ENCODE data around the gene LY86. TPM values are rescaled to one million over a fixed set of nuclear protein-coding genes. Genes with fewer than 3 reads are reported as not detected.

Gene LY86
- total RNA-seq, 1 experiment from 2014 or later, result not detected

GRCh38 chr6:6566766-6567165 is 21.8 kb upstream of the LY86 start:
- Histone ChIP-seq H3K79me2 (ENCODE audit: insufficient read depth, low read length) (no peaks in the 10 kb centered on the region), H3K56ac (ENCODE audit: insufficient read length, low read depth, low read length) (no peak overlapping the region), H2BK15ac (ENCODE audit: low read depth, low read length) (no peak overlapping the region), H4K8ac (replicated peaks; ENCODE audit: insufficient read length, low read depth, low read length) (no peak overlapping the region), H3T11ph (ENCODE audit: low read length) (no peak overlapping the region), H3K14ac (ENCODE audit: insufficient read depth, low read length) (no peak overlapping the region), H2BK20ac (ENCODE audit: low read depth, low read length, poor library complexity, severe bottlenecking) (no peak overlapping the region), H3K9ac (ENCODE audit: extremely low read depth, insufficient read length, low read length) (no peak overlapping the region), H2BK5ac (ENCODE audit: insufficient read length, low read length) (no peak overlapping the region), H4K5ac (ENCODE audit: insufficient read length, low read depth, low read length) (no peak overlapping the region), H3K18ac (ENCODE audit: insufficient read length, low read depth, low read length) (no peak overlapping the region), H3K4ac (ENCODE audit: low read depth, low read length) (no peak overlapping the region), H3K27me3 (ENCODE audit: insufficient read depth, low read length) (no peaks in the 10 kb centered on the region), H3K4me2 (ENCODE audit: insufficient read depth, insufficient read length, low read length) (no peak overlapping the region), H3K4me1 (ENCODE audit: insufficient read depth, low read length) (no peaks in the 10 kb centered on the region), H2AK5ac (ENCODE audit: insufficient read length, low read length) (no peak overlapping the region), H2AFZ (ENCODE audit: low read length) (no peak overlapping the region), H3K23ac (ENCODE audit: insufficient read length, low read depth, low read length) (no peak overlapping the region), H4K91ac (ENCODE audit: insufficient read length, low read depth, low read length) (no peak overlapping the region), H3K79me1 (ENCODE audit: insufficient read depth, low read depth, low read length, poor library complexity, severe bottlenecking) (no peaks in the 10 kb centered on the region), H3K9me3 (ENCODE audit: control insufficient read depth, low read depth, low read length) (no peaks in the 10 kb centered on the region), H2BK12ac (ENCODE audit: insufficient read length, low read depth, low read length) (no peak overlapping the region), H2BK120ac (ENCODE audit: low read depth, low read length, poor library complexity, severe bottlenecking) (no peak overlapping the region), H3K27ac (ENCODE audit: insufficient read length, low read depth, low read length) (no peak overlapping the region), H3K23me2 (ENCODE audit: insufficient read length, low read depth, low read length, poor library complexity, severe bottlenecking) (no peaks in the 10 kb centered on the region), H4K20me1 (ENCODE audit: control insufficient read depth, insufficient read depth, insufficient read length) (no peaks in the 10 kb centered on the region)
- H3K4me1 Mint-ChIP-seq, result no peaks in the 10 kb centered on the region
- H3K9me3 Mint-ChIP-seq, result peaks cover 9 to 15% of the 10 kb centered on the region in 2 experiments
- no peak for TF ChIP-seq CTCF (conservative IDR thresholded peaks at IDR 0.05)
- DNase-seq, result no peak
- peaks cover 0 to 5% (median 4%) of the 10 kb centered on the region in 3 experiments; a peak in 4 of 7 replicates for H3K36me3 Mint-ChIP-seq (ENCODE audit: insufficient read depth in 1 of 3, low read depth in 3 of 3)
- H3K27ac Mint-ChIP-seq, result no peak overlapping the region
- no CpG with 5 or more reads among the region's 4 CpGs for WGBS (ENCODE audit: extremely low coverage, insufficient read length, low lambda C conversion rate)
- H3K27me3 Mint-ChIP-seq (ENCODE audit: low read depth), result peaks cover 14% of the 10 kb centered on the region
- no peak overlapping the region for H3K4me3 Mint-ChIP-seq

Data from H9 (cell line).